NCI-H187 treated with DMSO at 0.1 percent for 48 hours (cell line): Measurements from ENCODE around the gene SLC12A4.

Source experiments
- DNase-seq: peaks from one replicate; lab custom pipeline; 2025; lab: John Stamatoyannopoulos, UW

Gene SLC12A4

GRCh38 chr16:67963292-67963661 is 5.2 kb downstream of the SLC12A4 start:
- DNase-seq, result no peak

DNA sequence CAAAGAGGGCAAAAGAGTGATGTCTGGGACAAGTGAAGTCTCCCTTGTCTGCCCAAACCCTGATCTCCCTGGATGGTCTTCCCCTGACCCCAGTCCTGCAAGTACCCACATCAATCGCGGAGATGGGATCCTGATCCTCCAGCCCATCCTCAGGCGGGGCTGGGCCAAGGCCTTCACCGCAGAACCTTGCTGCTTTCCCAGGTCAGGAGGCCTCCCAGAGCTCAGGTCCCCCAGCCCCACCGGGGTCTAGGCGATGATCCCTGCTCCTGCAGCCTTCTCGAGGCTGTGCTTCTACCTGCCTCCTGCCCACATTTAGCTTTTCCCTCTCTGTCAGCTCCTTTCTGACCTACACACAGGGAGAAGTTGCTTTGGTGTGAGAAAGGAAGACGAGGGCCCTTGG is 6.3 kb downstream of the SLC12A4 start:
- DNase-seq, result no peak

DNA sequence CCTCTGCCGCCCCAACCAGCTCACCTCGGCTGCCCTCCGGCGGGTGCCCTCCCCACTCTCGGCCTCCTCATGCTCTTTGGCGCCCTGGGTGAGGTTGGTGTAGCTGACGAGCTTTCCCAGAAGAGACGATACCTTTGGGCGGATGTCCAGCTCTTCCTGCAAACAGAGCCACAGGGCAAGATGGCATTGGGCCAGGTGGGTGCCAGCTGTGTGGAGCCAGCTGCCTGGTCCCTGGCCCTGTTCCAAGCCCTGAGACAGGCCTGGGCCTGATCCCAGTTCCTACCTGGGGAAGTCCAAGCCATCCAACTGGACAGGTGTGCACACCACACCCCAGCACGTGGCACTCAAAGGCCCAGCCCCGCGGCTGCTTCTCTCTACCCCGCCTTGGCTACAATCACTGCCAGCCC is 6.9 kb downstream of the SLC12A4 start:
- DNase-seq, result peak; percentile 50

GRCh38 chr16:67959536-67960329 is 8.7 kb downstream of the SLC12A4 start:
- DNase-seq, result no peak

- no peak for DNase-seq
Observed at GRCh38 chr16:67957622-67958021, 10.8 kb downstream of the SLC12A4 start.

- no peak for DNase-seq
Observed at GRCh38 chr16:67954421-67955196, 13.8 kb downstream of the SLC12A4 start.

DNA sequence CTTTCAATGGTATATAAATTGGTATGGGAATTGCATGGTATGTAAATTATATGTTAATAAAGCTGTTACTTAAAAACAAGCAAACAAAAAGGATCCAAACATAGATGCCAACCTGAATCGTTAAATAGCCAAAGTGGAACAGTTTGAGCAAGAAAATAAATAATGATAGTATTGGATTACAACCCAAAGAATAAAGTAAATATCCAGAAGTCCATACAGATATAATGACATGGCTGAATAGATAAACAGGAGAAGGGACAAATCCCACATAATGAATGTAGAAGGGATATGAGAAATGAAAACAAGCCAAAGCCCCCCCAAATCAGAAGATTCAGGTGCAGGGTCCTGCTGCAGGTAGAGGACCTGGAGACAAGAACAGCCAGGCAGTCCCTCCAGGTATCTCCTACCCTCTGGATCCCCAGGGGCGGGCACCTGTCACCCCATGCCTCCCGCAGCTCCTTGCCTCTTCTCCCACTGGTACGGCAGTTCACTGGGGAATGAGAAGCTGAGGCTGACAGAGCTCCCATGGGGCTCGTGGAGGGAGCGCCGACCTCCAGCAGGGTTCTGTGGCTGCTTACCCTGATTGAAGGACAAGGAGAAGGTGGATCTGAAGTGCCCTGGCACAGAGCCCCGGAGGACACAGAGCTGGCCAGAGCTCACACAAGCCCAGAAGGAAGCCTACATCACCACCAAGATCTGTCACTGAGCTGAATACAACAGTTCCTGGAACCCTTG is 14.6 kb downstream of the SLC12A4 start:
- DNase-seq, result no peak

DNA sequence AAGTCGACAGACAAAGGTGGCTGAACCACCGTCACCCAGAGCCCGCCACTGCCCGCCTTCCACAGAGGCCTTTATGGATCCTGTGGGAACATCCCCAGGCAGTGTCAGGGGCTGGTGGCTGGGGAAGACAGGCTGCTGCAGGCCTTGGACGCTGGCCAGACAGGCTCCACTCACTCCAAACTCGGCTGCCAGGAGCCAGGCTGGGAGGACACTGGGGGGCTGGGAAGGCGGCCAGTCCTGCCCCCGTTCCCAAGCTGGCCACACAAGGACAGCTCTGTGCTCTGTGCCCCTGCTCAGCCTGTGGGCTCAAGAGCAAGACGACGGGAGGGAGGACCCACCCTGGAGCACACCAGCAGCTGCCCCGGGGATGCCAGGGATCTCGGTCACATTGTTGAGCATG is 17.0 kb downstream of the SLC12A4 start:
- no peak for DNase-seq

- DNase-seq, result no peak
Observed at GRCh38 chr16:67950335-67950843, 18.0 kb downstream of the SLC12A4 start.

DNA sequence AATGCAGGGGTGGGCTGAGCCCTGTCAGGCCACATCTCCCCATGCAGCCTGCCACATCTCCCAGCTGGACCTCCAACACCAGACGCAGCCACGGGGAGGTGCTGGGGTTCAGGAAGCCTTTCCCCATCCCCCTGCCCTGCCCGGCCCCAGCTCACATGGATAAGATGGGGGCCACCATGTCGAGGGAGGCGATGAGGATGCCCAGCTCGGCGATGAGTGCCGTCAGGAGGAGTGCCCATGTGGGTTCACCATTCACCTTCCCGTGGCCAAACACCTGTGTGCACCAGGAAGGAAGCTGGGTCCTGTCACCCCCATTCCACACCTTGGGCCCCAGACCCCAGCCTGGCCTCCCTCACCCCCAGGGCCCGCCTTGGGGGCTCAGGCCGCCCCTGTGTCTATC is 18.8 kb downstream of the SLC12A4 start:
- DNase-seq, result no peak

DNA sequence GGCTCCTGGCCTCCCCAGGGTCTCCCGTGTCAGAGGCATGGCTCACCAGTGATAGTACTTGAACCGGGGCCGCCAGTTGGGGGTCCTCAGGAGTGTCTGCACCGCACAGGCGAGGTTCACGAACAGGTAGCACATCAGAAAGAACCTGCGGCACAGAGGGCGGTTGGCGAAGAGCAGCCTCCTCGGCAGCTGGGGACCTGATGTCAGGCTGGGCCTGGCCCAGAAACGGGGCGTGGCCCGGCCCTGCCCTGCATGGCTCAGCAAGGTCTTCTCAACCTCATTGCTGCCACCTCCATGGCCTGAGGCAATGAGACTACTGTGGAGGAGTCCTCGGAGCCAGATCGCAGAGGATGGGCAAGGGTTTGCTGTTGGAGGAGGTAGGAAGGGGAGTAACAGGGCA is 20.4 kb downstream of the SLC12A4 start:
- no peak for DNase-seq

GRCh38 chr16:67946966-67947558 is 21.4 kb downstream of the SLC12A4 start:
- DNase-seq, result no peak

DNA sequence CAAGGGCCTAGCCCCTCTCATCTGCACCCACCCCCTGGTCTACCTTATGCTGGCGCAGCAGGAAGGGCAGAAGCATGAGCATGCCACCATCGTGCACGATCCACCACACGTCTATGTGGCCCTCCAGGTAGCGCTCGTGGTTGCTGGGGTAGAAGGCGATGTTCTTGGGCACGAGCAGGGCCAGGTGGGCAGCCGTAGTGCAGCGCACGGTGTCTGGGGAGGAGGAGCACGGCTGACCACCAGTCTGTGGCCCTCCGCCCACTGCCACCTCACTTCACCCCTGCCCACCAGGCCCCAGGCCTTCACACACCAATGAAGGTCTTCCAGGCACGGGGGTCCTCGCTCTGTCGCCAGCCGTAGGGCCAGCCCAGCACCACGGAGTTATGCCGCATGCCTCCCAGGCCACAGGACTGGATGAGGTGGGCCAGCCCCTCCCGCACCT is 22.3 kb downstream of the SLC12A4 start:
- DNase-seq, result no peak

DNA sequence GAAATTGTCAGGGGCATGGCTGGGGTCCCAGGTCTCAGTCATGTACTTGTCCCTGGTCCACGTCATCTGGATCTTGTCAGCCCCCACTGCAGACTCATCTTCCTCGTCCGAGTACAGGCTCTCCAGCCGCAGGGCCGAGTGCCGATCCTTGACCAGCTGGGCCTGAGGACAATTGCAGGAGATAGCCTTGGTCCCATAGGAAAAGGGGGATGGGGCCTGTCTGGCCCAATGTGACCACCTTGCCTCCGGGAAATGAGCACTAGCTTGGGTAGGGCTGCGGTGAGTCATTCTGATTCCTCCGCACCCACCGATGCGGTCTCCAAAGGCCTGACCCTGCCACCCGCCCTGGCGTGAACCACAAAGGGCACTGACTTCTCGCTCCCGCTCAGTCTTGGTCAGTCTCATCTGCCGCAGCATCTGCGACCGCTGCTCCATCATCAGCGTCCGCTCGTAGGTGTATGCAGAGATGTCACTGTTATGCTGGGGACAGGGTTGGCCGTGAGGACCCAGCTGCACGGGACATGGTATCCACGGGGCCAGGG is 23.0 kb downstream of the SLC12A4 start:
- no peak for DNase-seq

DNA sequence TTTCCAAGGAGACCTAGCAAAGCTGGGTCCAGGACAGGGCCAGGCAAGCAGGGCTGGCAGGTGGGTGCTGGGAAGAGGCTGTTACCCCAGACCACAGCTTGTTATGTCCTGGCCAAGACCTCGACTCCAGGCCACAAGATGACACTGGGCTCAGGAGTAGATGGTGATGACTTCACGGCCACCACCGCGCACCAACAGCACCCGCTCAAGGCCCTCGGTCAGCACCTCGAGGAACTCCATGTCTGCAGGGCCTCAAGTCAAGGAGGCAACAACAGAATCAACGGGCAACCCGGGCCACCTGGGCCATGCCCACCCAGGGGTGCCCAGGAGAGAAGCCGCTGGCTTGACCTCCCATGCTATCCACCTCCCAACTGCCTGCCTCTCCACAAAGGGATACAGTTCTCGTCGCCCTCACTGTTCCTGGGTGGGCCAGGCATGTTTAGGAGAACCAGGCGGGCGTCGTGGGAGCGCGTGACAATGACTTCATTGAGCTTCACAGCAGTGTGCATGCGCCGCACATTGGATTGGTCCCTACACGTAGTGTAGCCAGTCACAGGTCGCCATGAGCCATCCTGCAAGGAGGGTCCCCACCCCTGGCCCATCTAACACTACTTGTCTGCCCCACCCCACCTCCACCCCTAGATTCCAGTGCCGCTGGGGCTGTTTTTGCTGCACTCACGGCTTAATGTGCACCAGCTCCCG is 23.6 kb downstream of the SLC12A4 start:
- DNase-seq, result no peak

- DNase-seq, result no peak
Observed at GRCh38 chr16:67943619-67944504, 24.6 kb downstream of the SLC12A4 start, which contains the start of gene LCAT. LCAT (minus strand) TSS chr16:67944120; CDS start chr16:67944101, 19 bp downstream.

DNA sequence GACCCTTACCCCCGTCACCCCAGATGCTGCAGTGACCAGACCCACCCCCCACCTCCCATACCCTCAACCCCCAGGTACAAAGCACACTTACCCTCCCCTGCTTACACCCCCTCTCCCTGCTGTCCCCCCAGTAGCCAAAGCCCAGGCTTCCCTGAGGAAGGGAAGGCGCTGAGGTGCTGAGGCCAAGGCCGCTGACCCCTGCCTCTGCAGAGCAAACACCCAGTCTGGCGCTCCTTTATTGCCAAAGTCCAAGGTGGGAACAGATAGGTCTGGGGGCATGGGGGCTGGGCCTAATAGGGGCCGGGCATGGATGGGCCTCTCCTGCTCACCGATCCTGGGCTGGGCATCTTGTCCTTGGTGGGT is 25.2 kb downstream of the SLC12A4 start:
- DNase-seq, result no peak

- DNase-seq, result no peak
Observed at GRCh38 chr16:67942510-67943255, 25.8 kb downstream of the SLC12A4 start.

GRCh38 chr16:67942200-67942509 is 26.3 kb downstream of the SLC12A4 start:
- DNase-seq, result no peak
